ENCODE data around the gene ERC2. TPM values are rescaled to one million over a fixed set of nuclear protein-coding genes. Genes with fewer than 3 reads are reported as not detected.
"Not testable (repeated sequence)": the region's sequence is repeated elsewhere in the genome, so short reads cannot be mapped to it uniquely, and the experiment has no call there.

Gene ERC2
- total RNA-seq, 1 donor from 2014 or later = 0.65 TPM

GRCh38 chr3:55854494-55854893 is 613.8 kb downstream of the ERC2 start:
- peaks cover 4% of the 10 kb centered on the region for H3K4me1 Mint-ChIP-seq (ENCODE audit: low read depth)
- no peaks in the 10 kb centered on the region for H3K27me3 Mint-ChIP-seq (ENCODE audit: low read depth)
- H3K36me3 Mint-ChIP-seq (ENCODE audit: low read depth) = no peaks in the 10 kb centered on the region
- H3K27ac Mint-ChIP-seq (ENCODE audit: unreplicated experiment) = no peak overlapping the region
- TF ChIP-seq CTCF (IDR thresholded peaks at IDR 0.05) = no peak
- H3K4me3 Mint-ChIP-seq (ENCODE audit: unreplicated experiment) = no peak overlapping the region
- no peak for DNase-seq (ENCODE audit: low spot score)
- no peaks in the 10 kb centered on the region for H3K9me3 Mint-ChIP-seq (ENCODE audit: low read depth)

DNA sequence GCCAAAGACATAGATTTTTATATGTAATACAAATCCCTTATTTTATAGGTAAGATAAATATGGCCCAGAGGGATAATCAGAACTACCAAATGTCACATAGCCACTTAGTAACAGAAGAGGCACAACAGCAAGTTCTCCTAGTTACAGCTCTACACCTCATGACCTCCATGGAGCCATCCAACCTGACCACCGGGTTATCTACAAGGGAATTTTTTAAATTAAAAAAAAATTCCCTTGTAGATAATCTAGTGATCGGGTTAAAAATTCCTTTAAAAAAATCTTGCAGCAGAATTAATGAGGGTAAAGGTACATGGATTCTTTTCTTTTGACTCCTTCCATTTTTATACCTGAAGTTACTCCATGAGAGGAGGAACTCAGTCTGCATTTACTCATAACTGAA is 615.9 kb downstream of the ERC2 start:
- Mint-ChIP-seq H3K27ac (ENCODE audit: unreplicated experiment) (no peak overlapping the region), H3K36me3 (ENCODE audit: low read depth) (no peaks in the 10 kb centered on the region), H3K4me1 (ENCODE audit: low read depth) (peaks cover 4% of the 10 kb centered on the region), H3K9me3 (ENCODE audit: low read depth) (no peaks in the 10 kb centered on the region), H3K4me3 (ENCODE audit: unreplicated experiment) (no peak overlapping the region), H3K27me3 (ENCODE audit: low read depth) (no peaks in the 10 kb centered on the region)
- TF ChIP-seq CTCF (IDR thresholded peaks at IDR 0.05) = no peak
- DNase-seq (ENCODE audit: low spot score) = no peak

DNA sequence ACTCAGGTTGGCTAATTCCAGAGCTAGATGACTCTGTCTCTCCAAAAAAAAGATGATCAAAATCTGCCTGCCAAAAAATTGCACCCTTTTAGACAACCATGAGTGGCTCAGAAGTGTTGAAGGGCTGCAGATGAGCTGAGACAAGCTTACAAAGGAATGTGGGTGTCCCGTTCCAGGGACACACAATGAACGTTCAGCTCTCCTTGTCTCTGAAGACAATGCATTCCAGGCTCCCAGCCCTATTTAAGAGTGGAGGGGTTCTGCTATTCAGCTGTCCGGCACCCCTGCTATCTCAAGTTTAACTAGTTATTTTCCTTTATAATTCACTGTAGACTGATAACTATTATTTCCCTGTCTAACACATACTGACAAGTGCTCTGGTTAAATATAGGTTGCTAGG is 626.1 kb downstream of the ERC2 start:
- Mint-ChIP-seq H3K4me3 (ENCODE audit: unreplicated experiment) (no peak overlapping the region), H3K4me1 (ENCODE audit: low read depth) (no peaks in the 10 kb centered on the region), H3K36me3 (ENCODE audit: low read depth) (peaks cover 1% of the 10 kb centered on the region), H3K27me3 (ENCODE audit: low read depth) (peaks cover 6% of the 10 kb centered on the region), H3K27ac (ENCODE audit: unreplicated experiment) (no peak overlapping the region), H3K9me3 (ENCODE audit: low read depth) (peaks cover 17% of the 10 kb centered on the region)
- no peak for TF ChIP-seq CTCF (IDR thresholded peaks at IDR 0.05)
- DNase-seq (ENCODE audit: low spot score) = no peak

GRCh38 chr3:55831876-55832275 is 636.4 kb downstream of the ERC2 start:
- H3K9me3 Mint-ChIP-seq (ENCODE audit: low read depth) = peaks cover 14% of the 10 kb centered on the region
- H3K27me3 Mint-ChIP-seq (ENCODE audit: low read depth); H3K36me3 Mint-ChIP-seq (ENCODE audit: low read depth); H3K4me1 Mint-ChIP-seq (ENCODE audit: low read depth); H3K27ac Mint-ChIP-seq (ENCODE audit: unreplicated experiment); DNase-seq (ENCODE audit: low spot score); H3K4me3 Mint-ChIP-seq (ENCODE audit: unreplicated experiment): not testable (repeated sequence)

- Mint-ChIP-seq H3K27me3 (ENCODE audit: low read depth) (no peaks in the 10 kb centered on the region), H3K4me1 (ENCODE audit: low read depth) (peaks cover 7% of the 10 kb centered on the region), H3K27ac (ENCODE audit: unreplicated experiment) (no peak overlapping the region), H3K9me3 (ENCODE audit: low read depth) (peaks cover 10% of the 10 kb centered on the region), H3K4me3 (ENCODE audit: unreplicated experiment) (no peak overlapping the region), H3K36me3 (ENCODE audit: low read depth) (peaks cover 7% of the 10 kb centered on the region)
- DNase-seq (ENCODE audit: low spot score) = no peak
- no peak for TF ChIP-seq CTCF (IDR thresholded peaks at IDR 0.05)
These were observed 639.6 kb downstream of the ERC2 start for GRCh38 chr3:55828712-55829111.

DNA sequence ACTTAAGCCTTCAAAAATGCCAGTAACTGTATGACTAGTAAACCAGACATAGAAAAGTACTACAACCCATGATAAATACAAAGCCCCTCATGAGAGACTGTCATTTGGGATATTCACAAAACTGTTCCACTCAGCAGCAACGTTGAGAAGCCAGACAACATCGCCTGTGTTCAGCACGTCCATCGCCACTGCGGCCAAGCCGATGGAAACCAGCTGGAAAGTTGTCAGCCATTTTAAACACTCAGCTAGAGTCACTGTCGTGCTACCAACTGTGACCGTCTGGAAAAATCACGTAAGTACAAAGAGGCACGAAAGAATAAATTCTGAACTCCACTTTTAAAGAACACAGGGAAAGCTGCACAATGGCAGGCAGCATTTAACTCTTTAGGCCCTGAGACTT is 640.5 kb downstream of the ERC2 start:
- Mint-ChIP-seq H3K9me3 (ENCODE audit: low read depth) (peaks cover 8% of the 10 kb centered on the region), H3K36me3 (ENCODE audit: low read depth) (peaks cover 5% of the 10 kb centered on the region), H3K27ac (ENCODE audit: unreplicated experiment) (no peak overlapping the region), H3K4me1 (ENCODE audit: low read depth) (peaks cover 7% of the 10 kb centered on the region), H3K4me3 (ENCODE audit: unreplicated experiment) (no peak overlapping the region), H3K27me3 (ENCODE audit: low read depth) (no peaks in the 10 kb centered on the region)
- no peak for TF ChIP-seq CTCF (IDR thresholded peaks at IDR 0.05)
- DNase-seq (ENCODE audit: low spot score) = no peak

Measured in chondrocyte (in vitro differentiated cells).